ENCODE data around the gene TSC2.

The TSC2 gene

DNA sequence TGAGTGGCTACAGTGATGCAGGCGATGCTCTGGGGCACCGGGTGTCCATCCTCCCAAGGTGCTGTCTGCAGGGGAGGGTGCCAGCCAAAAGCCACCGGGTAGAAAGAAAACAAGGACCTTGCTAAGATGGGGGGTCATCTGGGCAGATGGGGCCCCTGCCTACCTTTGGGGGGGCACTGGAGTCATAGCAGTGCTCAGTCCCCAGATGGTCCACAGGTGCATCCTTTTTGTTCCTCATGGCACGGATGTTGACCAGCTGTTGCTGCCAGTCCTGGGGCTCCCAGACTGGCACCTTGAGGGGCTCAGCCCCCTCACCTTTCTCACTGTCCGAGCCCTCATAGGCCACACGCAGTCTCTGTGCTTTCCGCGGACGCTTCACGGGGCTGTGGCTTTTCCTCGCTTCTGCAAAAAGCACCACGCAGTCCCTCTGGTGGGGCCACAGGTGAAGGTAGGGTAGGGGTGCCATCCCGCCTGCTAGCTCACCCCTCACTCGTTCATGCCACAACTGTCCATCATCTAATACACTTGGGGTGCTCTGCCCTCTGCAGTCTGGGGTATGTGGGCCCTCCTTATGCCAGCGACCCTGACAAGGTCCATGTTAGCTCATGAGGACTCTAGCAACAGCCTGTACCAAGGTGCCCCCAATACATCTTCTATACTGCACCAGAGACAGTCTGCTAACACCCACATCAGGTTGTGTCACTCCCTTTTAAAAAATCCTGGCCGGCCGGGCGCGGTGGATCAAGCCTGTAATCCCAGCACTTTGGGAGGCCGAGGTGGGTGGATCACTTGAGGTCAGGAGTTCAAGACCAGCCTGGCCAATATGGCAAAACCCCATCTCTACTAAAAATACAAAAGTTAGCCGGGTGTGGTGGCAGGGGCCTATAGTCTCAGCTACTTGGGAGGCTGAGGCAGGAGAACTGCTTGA is 1.6 kb upstream of the TSC2 start:
- Histone ChIP-seq H3K27ac (ENCODE audit: low read length) (peak overlapping the region; percentile 41), H3K4me3 (ENCODE audit: low read length in 2 of 2) (peak overlapping the region in 1 of 2 donors; percentile 83), H3K9ac (ENCODE audit: low read length in 2 of 2) (no peak overlapping the region), H3K27me3 (ENCODE audit: control insufficient read depth in 1 of 2, insufficient read depth in 2 of 2, low read length in 2 of 2) (no peaks in the 10 kb centered on the region), H3K4me1 (ENCODE audit: control insufficient read depth, insufficient read depth, low read length) (peaks cover 43% of the 10 kb centered on the region), H3K9me3 (ENCODE audit: control insufficient read depth in 2 of 2, low read length in 2 of 2) (no peaks in the 10 kb centered on the region), H3K36me3 (ENCODE audit: control insufficient read depth in 2 of 2, insufficient read depth in 2 of 2, low read length in 2 of 2) (peaks cover 0 to 7% of the 10 kb centered on the region in 2 donors)

DNA sequence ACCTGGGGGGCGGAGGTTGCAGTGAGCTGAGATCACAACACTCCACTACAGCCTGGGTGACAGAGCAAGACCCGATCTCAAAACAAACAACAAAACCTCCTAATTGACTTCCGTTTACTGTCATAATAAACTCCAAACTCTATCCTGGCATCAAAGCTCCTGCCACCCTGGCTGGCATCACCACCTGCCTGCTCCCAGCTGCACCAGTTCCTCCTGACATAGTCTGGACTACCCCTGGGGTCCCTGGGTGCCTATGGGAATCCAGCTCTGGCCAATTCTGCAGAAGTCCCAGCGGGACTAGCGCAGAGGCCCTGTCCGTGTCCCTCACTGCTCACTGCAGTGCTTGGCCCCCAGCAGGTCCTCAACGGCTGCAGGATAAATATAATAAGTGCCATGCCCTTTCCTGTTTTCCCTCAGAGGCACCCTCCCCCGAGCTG is 874 bp upstream of the TSC2 start:
- Histone ChIP-seq H3K4me1 (ENCODE audit: control insufficient read depth, insufficient read depth, low read length) (peaks cover 42% of the 10 kb centered on the region), H3K9ac (ENCODE audit: low read length in 2 of 2) (peak overlapping the region; percentile 36 to 45), H3K36me3 (ENCODE audit: control insufficient read depth in 2 of 2, insufficient read depth in 2 of 2, low read length in 2 of 2) (peaks cover 0 to 11% of the 10 kb centered on the region in 2 donors)

GRCh38 chr16:2048116-2048543 is 345 bp downstream of the TSC2 start:
- Histone ChIP-seq H3K27me3 (ENCODE audit: control insufficient read depth in 1 of 2, insufficient read depth in 2 of 2, low read length in 2 of 2) (no peaks in the 10 kb centered on the region), H3K9me3 (ENCODE audit: control insufficient read depth in 2 of 2, low read length in 2 of 2) (no peaks in the 10 kb centered on the region), H3K27ac (ENCODE audit: low read length) (no peak overlapping the region), H3K4me1 (ENCODE audit: control insufficient read depth, insufficient read depth, low read length) (peaks cover 36% of the 10 kb centered on the region), H3K36me3 (ENCODE audit: control insufficient read depth in 2 of 2, insufficient read depth in 2 of 2, low read length in 2 of 2) (peaks cover 3 to 17% of the 10 kb centered on the region in 2 donors), H3K9ac (ENCODE audit: low read length in 2 of 2) (peak overlapping the region; percentile 67 to 85), H3K4me3 (ENCODE audit: low read length in 2 of 2) (peak overlapping the region; percentile 83 to 90)

More for the DNA sequence above, 874 bp upstream of the TSC2 start:
- Histone ChIP-seq H3K9me3 (ENCODE audit: control insufficient read depth in 2 of 2, low read length in 2 of 2) (no peaks in the 10 kb centered on the region), H3K27ac (ENCODE audit: low read length) (peak overlapping the region; percentile 41), H3K4me3 (ENCODE audit: low read length in 2 of 2) (peak overlapping the region; percentile 83 to 90), H3K27me3 (ENCODE audit: control insufficient read depth in 1 of 2, insufficient read depth in 2 of 2, low read length in 2 of 2) (no peaks in the 10 kb centered on the region)

DNA sequence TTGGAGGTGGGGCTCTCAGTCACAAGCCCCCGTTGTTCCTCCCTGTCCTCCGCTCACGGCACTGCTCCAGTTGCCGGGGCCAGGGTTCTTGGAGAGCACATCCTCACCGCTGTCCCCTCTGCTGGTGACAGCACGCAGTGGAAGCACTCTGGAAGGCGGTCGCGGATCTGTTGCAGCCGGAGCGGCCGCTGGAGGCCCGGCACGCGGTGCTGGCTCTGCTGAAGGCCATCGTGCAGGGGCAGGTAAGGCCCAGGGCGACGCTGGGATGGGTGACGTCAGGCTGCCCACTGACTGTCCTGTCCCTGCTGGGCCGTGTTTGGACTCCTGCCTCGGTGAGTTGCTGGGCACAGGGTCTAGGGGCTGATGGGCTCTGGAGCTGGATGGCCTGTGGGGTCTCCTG is 5.4 kb downstream of the TSC2 start:
- Histone ChIP-seq H3K27ac (ENCODE audit: low read length) (no peak overlapping the region), H3K9me3 (ENCODE audit: control insufficient read depth in 2 of 2, low read length in 2 of 2) (no peaks in the 10 kb centered on the region), H3K36me3 (ENCODE audit: control insufficient read depth in 2 of 2, insufficient read depth in 2 of 2, low read length in 2 of 2) (peaks cover 24 to 41% of the 10 kb centered on the region in 2 donors), H3K4me3 (ENCODE audit: low read length in 2 of 2) (no peak overlapping the region), H3K27me3 (ENCODE audit: control insufficient read depth in 1 of 2, insufficient read depth in 2 of 2, low read length in 2 of 2) (no peaks in the 10 kb centered on the region), H3K9ac (ENCODE audit: low read length in 2 of 2) (no peak overlapping the region), H3K4me1 (ENCODE audit: control insufficient read depth, insufficient read depth, low read length) (peaks cover 12% of the 10 kb centered on the region)

- H3K9me3 ChIP-seq (ENCODE audit: control insufficient read depth in 2 of 2, low read length in 2 of 2) = no peaks in the 10 kb centered on the region
- no peak overlapping the region for H3K4me3 ChIP-seq (ENCODE audit: low read length in 2 of 2)
- no peak overlapping the region for H3K9ac ChIP-seq (ENCODE audit: low read length in 2 of 2)
- no peaks in the 10 kb centered on the region for H3K27me3 ChIP-seq (ENCODE audit: control insufficient read depth in 1 of 2, insufficient read depth in 2 of 2, low read length in 2 of 2)
- peaks cover 24 to 47% of the 10 kb centered on the region in 2 donors for H3K36me3 ChIP-seq (ENCODE audit: control insufficient read depth in 2 of 2, insufficient read depth in 2 of 2, low read length in 2 of 2)
- H3K27ac ChIP-seq (ENCODE audit: low read length) = no peak overlapping the region
- peaks cover 5% of the 10 kb centered on the region for H3K4me1 ChIP-seq (ENCODE audit: control insufficient read depth, insufficient read depth, low read length)
Observed at GRCh38 chr16:2053897-2054296, 6.1 kb downstream of the TSC2 start.

GRCh38 chr16:2054543-2055245 is 6.9 kb downstream of the TSC2 start:
- Histone ChIP-seq H3K9ac (ENCODE audit: low read length in 2 of 2) (no peak overlapping the region), H3K9me3 (ENCODE audit: control insufficient read depth in 2 of 2, low read length in 2 of 2) (no peaks in the 10 kb centered on the region), H3K4me3 (ENCODE audit: low read length in 2 of 2) (no peak overlapping the region), H3K27me3 (ENCODE audit: control insufficient read depth in 1 of 2, insufficient read depth in 2 of 2, low read length in 2 of 2) (no peaks in the 10 kb centered on the region), H3K36me3 (ENCODE audit: control insufficient read depth in 2 of 2, insufficient read depth in 2 of 2, low read length in 2 of 2) (peaks cover 25 to 47% of the 10 kb centered on the region in 2 donors), H3K4me1 (ENCODE audit: control insufficient read depth, insufficient read depth, low read length) (peaks cover 2% of the 10 kb centered on the region), H3K27ac (ENCODE audit: low read length) (no peak overlapping the region)

GRCh38 chr16:2056077-2056476 is 8.3 kb downstream of the TSC2 start:
- Histone ChIP-seq H3K9me3 (ENCODE audit: control insufficient read depth in 2 of 2, low read length in 2 of 2) (no peaks in the 10 kb centered on the region), H3K4me1 (ENCODE audit: control insufficient read depth, insufficient read depth, low read length) (peaks cover 2% of the 10 kb centered on the region), H3K27ac (ENCODE audit: low read length) (no peak overlapping the region), H3K4me3 (ENCODE audit: low read length in 2 of 2) (no peak overlapping the region), H3K9ac (ENCODE audit: low read length in 2 of 2) (no peak overlapping the region), H3K36me3 (ENCODE audit: control insufficient read depth in 2 of 2, insufficient read depth in 2 of 2, low read length in 2 of 2) (peaks cover 33 to 53% of the 10 kb centered on the region in 2 donors), H3K27me3 (ENCODE audit: control insufficient read depth in 1 of 2, insufficient read depth in 2 of 2, low read length in 2 of 2) (no peaks in the 10 kb centered on the region)

- Histone ChIP-seq H3K4me1 (ENCODE audit: control insufficient read depth, insufficient read depth, low read length) (peaks cover 2% of the 10 kb centered on the region), H3K9me3 (ENCODE audit: control insufficient read depth in 2 of 2, low read length in 2 of 2) (no peaks in the 10 kb centered on the region), H3K36me3 (ENCODE audit: control insufficient read depth in 2 of 2, insufficient read depth in 2 of 2, low read length in 2 of 2) (peaks cover 33 to 49% of the 10 kb centered on the region in 2 donors), H3K4me3 (ENCODE audit: low read length in 2 of 2) (no peak overlapping the region), H3K27me3 (ENCODE audit: control insufficient read depth in 1 of 2, insufficient read depth in 2 of 2, low read length in 2 of 2) (no peaks in the 10 kb centered on the region), H3K27ac (ENCODE audit: low read length) (no peak overlapping the region), H3K9ac (ENCODE audit: low read length in 2 of 2) (no peak overlapping the region)
Observed at GRCh38 chr16:2056681-2057407, 9.1 kb downstream of the TSC2 start.

- Histone ChIP-seq H3K36me3 (ENCODE audit: control insufficient read depth in 2 of 2, insufficient read depth in 2 of 2, low read length in 2 of 2) (peaks cover 30 to 47% of the 10 kb centered on the region in 2 donors), H3K4me3 (ENCODE audit: low read length in 2 of 2) (no peak overlapping the region), H3K9me3 (ENCODE audit: control insufficient read depth in 2 of 2, low read length in 2 of 2) (no peaks in the 10 kb centered on the region), H3K4me1 (ENCODE audit: control insufficient read depth, insufficient read depth, low read length) (peaks cover 2% of the 10 kb centered on the region), H3K27me3 (ENCODE audit: control insufficient read depth in 1 of 2, insufficient read depth in 2 of 2, low read length in 2 of 2) (no peaks in the 10 kb centered on the region), H3K9ac (ENCODE audit: low read length in 2 of 2) (no peak overlapping the region), H3K27ac (ENCODE audit: low read length) (no peak overlapping the region)
Observed at GRCh38 chr16:2057438-2057837, 9.7 kb downstream of the TSC2 start.

- peaks cover 29 to 47% of the 10 kb centered on the region in 2 donors for H3K36me3 ChIP-seq (ENCODE audit: control insufficient read depth in 2 of 2, insufficient read depth in 2 of 2, low read length in 2 of 2)
- no peak overlapping the region for H3K27ac ChIP-seq (ENCODE audit: low read length)
- peaks cover 2% of the 10 kb centered on the region for H3K4me1 ChIP-seq (ENCODE audit: control insufficient read depth, insufficient read depth, low read length)
Observed at GRCh38 chr16:2058420-2058819, 10.6 kb downstream of the TSC2 start.

More at GRCh38 chr16:2058420-2058819, 10.6 kb downstream of the TSC2 start:
- Histone ChIP-seq H3K27me3 (ENCODE audit: control insufficient read depth in 1 of 2, insufficient read depth in 2 of 2, low read length in 2 of 2) (no peaks in the 10 kb centered on the region), H3K4me3 (ENCODE audit: low read length in 2 of 2) (no peak overlapping the region), H3K9me3 (ENCODE audit: control insufficient read depth in 2 of 2, low read length in 2 of 2) (no peaks in the 10 kb centered on the region), H3K9ac (ENCODE audit: low read length in 2 of 2) (no peak overlapping the region)

Measured in stomach smooth muscle (tissue), 2 donors.